HepG2 (cell line): ENCODE data around the gene EFS. TPM values are rescaled to one million over a fixed set of nuclear protein-coding genes. Genes with fewer than 3 reads are reported as not detected.

ENCODE experiments used
- ATRX ChIP-seq: sonication (generic); formaldehyde crosslinking; IDR thresholded peaks from 2 replicates; pipeline ENCODE4 v1.4.0; 2020; ENCODE audit warnings: missing genetic modification reagents, borderline replicate concordance
- ELF1 ChIP-seq: sonication (generic); formaldehyde crosslinking; IDR thresholded peaks from 2 replicates; pipeline ENCODE4 v1.4.0; 2020; ENCODE audit warnings: missing genetic modification reagents
- GATA4 ChIP-seq: sonication (generic); IDR thresholded peaks from 2 replicates; pipeline ENCODE4 v1.6.1; 2016; ENCODE audit warnings: antibody characterized with exemption, low read depth, borderline replicate concordance
- GATAD1 ChIP-seq: IDR thresholded peaks from 2 replicates; pipeline ENCODE4 v1.6.1; 2016; ENCODE audit warnings: missing genetic modification reagents, missing compliant biosample characterization
- MED13 ChIP-seq: sonication (generic); formaldehyde crosslinking; IDR thresholded peaks from 2 replicates; pipeline ENCODE4 v1.5.0; 2020; ENCODE audit warnings: missing genetic modification reagents
- MLLT10 ChIP-seq: sonication (generic); formaldehyde crosslinking; IDR thresholded peaks from 2 replicates; pipeline ENCODE4 v1.4.0; 2020; ENCODE audit warnings: missing genetic modification reagents
- SAFB2 ChIP-seq: sonication (generic); formaldehyde crosslinking; IDR thresholded peaks from 2 replicates; pipeline ENCODE4 v1.5.1; 2020; ENCODE audit warnings: missing genetic modification reagents, low read depth, mild to moderate bottlenecking, borderline replicate concordance
- SRSF1 ChIP-seq: fragments of 200-400 bp; formaldehyde crosslinking; optimal IDR thresholded peaks from 2 replicates; pipeline ENCODE3; 2017; ENCODE audit warnings: mild to moderate bottlenecking, low read depth, low read length, moderate library complexity
- ZBTB38 ChIP-seq: sonication (generic); formaldehyde crosslinking; IDR thresholded peaks from 2 replicates; pipeline ENCODE4 v1.5.1; 2020; ENCODE audit warnings: mild to moderate bottlenecking, missing genetic modification reagents
- ZNF564 ChIP-seq: sonication (generic); formaldehyde crosslinking; IDR thresholded peaks from 2 replicates; pipeline ENCODE4 v1.8.1; 2023; ENCODE audit warnings: mild to moderate bottlenecking, missing genetic modification reagents
- ZNF619 ChIP-seq: sonication (generic); formaldehyde crosslinking; IDR thresholded peaks from 2 replicates; pipeline ENCODE4 v1.4.0; 2020; ENCODE audit warnings: mild to moderate bottlenecking, missing genetic modification reagents
- polyA plus RNA-seq, 8 experiments: library from polyadenylated mRNA; depleted of rRNA in 3 of 8; stranded (reverse) in 7 of 8; unstranded in 1 of 8; fragments of >200 nt; fragmentation: Illumina TruSeq in 4 of 8; extraction: Trizol in 4 of 8; gene quantifications; 2 replicates each; pipeline versions ENCODE4 v1.2.1 to v1.2.3, GENCODE V29; 2011 to 2016; ENCODE audit warnings: low read depth in 4 of 8, missing spikeins in 1 of 8, mixed read lengths in 1 of 8; ENCODE audit not compliant: insufficient read depth in 1 of 8
- total RNA-seq, 5 experiments: library from RNA; depleted of rRNA; stranded (reverse); fragments of >200 nt; fragmentation: Illumina TruSeq; extraction: Trizol; gene quantifications; 2 replicates each; pipeline ENCODE4 v1.2.3, GENCODE V29; 2016; ENCODE audit warnings: low read depth in 1 of 5
- TF ChIP-seq, protein P1 (sequence below): sonication (generic); formaldehyde crosslinking; IDR thresholded peaks from 2 replicates; pipeline ENCODE4 v1.4.0; 2020; ENCODE audit warnings: mild to moderate bottlenecking, missing genetic modification reagents, borderline replicate concordance
- TF ChIP-seq, protein P2 (sequence below): sonication (generic); formaldehyde crosslinking; IDR thresholded peaks from 2 replicates; pipeline ENCODE4 v1.5.0; 2020; ENCODE audit warnings: mild to moderate bottlenecking, missing genetic modification reagents, borderline replicate concordance
- TF ChIP-seq, protein P3 (sequence below): sonication (generic); formaldehyde crosslinking; IDR thresholded peaks from 2 replicates; pipeline ENCODE4 v1.5.1; 2020; ENCODE audit warnings: missing genetic modification reagents, mild to moderate bottlenecking, borderline replicate concordance
- TF ChIP-seq, protein P4 (sequence below): IDR thresholded peaks from 2 replicates; pipeline ENCODE4 v1.6.1; 2016; ENCODE audit warnings: low read depth
- TF ChIP-seq, protein P5 (sequence below): sonication (generic); formaldehyde crosslinking; IDR thresholded peaks from 2 replicates; pipeline ENCODE4 v1.4.0; 2020; ENCODE audit warnings: missing genetic modification reagents, borderline replicate concordance
- TF ChIP-seq, protein P6 (sequence below): sonication (generic); formaldehyde crosslinking; IDR thresholded peaks from 2 replicates; pipeline ENCODE4 v1.8.0; 2022; ENCODE audit warnings: missing genetic modification reagents, low read depth, mild to moderate bottlenecking, borderline replicate concordance

Gene EFS
- total and polyA plus RNA-seq, 2 of the 13 experiments (the other 11 are each of a cell fraction or from before 2014, with no cell fraction given): not detected

DNA sequence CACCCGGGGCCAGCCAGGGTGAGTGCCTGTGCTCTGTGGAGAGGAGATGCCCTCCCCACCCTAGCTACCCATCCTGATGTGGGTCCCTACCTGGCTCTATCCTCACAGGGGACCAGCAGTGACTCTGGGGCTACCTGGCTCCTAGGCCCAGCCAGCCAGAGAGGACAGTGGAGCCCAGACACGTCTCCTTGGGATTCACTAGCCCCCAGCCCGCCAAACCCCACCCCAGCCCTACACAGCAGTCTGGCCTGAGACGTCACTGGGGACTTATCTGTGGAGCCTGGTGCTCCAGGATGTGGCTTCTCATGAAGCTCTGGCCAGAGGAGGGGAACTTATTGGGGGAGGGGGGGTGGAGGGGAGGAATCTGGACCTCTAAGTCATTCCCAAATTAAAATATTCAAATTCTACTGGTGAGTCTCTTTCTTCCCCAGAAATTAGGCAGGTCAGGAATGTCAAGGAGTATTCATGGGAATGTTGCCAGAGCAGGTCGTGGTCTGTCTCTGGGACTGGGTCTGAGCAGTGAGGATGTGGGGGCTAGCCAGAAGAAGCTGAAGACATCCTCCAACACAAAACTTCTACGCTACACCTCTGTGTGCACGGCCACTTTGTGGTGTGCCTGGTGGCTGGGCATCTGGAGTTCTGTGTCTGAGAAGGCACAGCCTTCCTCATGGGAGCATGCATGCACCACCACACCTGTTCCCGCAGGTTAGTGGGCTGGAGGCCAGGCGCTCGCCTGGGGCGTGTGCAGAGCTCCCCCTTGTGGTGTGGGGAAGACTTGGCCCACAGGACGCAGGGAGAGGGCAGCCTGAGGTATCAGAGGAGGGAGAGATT is 14.6 kb upstream of the EFS start (continued):
- TF ChIP-seq, protein P1, sequence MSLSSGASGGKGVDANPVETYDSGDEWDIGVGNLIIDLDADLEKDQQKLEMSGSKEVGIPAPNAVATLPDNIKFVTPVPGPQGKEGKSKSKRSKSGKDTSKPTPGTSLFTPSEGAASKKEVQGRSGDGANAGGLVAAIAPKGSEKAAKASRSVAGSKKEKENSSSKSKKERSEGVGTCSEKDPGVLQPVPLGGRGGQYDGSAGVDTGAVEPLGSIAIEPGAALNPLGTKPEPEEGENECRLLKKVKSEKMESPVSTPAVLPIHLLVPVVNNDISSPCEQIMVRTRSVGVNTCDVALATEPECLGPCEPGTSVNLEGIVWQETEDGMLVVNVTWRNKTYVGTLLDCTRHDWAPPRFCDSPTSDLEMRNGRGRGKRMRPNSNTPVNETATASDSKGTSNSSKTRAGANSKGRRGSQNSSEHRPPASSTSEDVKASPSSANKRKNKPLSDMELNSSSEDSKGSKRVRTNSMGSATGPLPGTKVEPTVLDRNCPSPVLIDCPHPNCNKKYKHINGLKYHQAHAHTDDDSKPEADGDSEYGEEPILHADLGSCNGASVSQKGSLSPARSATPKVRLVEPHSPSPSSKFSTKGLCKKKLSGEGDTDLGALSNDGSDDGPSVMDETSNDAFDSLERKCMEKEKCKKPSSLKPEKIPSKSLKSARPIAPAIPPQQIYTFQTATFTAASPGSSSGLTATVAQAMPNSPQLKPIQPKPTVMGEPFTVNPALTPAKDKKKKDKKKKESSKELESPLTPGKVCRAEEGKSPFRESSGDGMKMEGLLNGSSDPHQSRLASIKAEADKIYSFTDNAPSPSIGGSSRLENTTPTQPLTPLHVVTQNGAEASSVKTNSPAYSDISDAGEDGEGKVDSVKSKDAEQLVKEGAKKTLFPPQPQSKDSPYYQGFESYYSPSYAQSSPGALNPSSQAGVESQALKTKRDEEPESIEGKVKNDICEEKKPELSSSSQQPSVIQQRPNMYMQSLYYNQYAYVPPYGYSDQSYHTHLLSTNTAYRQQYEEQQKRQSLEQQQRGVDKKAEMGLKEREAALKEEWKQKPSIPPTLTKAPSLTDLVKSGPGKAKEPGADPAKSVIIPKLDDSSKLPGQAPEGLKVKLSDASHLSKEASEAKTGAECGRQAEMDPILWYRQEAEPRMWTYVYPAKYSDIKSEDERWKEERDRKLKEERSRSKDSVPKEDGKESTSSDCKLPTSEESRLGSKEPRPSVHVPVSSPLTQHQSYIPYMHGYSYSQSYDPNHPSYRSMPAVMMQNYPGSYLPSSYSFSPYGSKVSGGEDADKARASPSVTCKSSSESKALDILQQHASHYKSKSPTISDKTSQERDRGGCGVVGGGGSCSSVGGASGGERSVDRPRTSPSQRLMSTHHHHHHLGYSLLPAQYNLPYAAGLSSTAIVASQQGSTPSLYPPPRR: peak; percentile 14; the same call in 1 of the 2 replicates
- TF ChIP-seq ZNF619 (CRISPR knock-in tag) (peak; percentile 90), GATA4 (no peak), MLLT10 (CRISPR knock-in tag) (no peak), GATAD1 (CRISPR knock-in tag) (peak; percentile 70; the same call in 1 of the 2 replicates), ATRX (CRISPR knock-in tag) (no peak), ELF1 (peak; percentile 43; the same call in 1 of the 2 replicates), ZNF564 (no peak), SRSF1 (no peak), ZBTB38 (CRISPR knock-in tag) (no peak), MED13 (CRISPR knock-in tag) (no peak), SAFB2 (CRISPR knock-in tag) (no peak)
- TF ChIP-seq, protein P2, sequence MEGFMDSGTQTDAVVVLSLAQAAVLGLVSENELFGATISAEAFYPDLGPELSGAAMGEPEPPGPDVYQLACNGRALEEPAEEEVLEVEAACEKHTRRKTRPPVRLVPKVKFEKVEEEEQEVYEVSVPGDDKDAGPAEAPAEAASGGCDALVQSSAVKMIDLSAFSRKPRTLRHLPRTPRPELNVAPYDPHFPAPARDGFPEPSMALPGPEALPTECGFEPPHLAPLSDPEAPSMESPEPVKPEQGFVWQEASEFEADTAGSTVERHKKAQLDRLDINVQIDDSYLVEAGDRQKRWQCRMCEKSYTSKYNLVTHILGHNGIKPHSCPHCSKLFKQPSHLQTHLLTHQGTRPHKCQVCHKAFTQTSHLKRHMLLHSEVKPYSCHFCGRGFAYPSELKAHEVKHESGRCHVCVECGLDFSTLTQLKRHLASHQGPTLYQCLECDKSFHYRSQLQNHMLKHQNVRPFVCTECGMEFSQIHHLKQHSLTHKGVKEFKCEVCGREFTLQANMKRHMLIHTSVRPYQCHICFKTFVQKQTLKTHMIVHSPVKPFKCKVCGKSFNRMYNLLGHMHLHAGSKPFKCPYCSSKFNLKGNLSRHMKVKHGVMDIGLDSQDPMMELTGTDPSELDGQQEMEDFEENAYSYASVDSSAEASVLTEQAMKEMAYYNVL (CRISPR knock-in tag): no peak
- TF ChIP-seq, protein P3, sequence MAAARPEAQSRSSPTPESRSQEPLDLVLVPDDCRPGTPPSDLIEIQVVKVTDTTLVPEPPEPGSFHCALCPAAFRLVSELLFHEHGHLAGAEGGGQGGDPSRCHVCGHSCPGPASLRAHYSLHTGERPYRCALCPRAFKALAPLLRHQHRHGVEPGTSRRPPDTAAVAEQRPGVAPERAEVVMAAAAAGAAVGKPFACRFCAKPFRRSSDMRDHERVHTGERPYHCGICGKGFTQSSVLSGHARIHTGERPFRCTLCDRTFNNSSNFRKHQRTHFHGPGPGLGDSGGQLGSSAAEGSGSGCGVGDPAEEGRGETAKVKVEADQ (CRISPR knock-in tag): no peak
- TF ChIP-seq, protein P4, sequence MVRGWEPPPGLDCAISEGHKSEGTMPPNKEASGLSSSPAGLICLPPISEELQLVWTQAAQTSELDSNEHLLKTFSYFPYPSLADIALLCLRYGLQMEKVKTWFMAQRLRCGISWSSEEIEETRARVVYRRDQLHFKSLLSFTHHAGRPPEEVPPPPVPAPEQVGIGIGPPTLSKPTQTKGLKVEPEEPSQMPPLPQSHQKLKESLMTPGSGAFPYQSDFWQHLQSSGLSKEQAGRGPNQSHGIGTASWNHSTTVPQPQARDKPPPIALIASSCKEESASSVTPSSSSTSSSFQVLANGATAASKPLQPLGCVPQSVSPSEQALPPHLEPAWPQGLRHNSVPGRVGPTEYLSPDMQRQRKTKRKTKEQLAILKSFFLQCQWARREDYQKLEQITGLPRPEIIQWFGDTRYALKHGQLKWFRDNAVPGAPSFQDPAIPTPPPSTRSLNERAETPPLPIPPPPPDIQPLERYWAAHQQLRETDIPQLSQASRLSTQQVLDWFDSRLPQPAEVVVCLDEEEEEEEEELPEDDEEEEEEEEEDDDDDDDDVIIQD: 0 out of 2 replicates have a peak, but pooled peaks have one; percentile 50
- TF ChIP-seq, protein P5, sequence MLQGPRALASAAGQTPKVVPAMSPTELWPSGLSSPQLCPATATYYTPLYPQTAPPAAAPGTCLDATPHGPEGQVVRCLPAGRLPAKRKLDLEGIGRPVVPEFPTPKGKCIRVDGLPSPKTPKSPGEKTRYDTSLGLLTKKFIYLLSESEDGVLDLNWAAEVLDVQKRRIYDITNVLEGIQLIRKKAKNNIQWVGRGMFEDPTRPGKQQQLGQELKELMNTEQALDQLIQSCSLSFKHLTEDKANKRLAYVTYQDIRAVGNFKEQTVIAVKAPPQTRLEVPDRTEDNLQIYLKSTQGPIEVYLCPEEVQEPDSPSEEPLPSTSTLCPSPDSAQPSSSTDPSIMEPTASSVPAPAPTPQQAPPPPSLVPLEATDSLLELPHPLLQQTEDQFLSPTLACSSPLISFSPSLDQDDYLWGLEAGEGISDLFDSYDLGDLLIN (CRISPR knock-in tag): peak; percentile 79; the same call in 1 of the 2 replicates
- TF ChIP-seq, protein P6, sequence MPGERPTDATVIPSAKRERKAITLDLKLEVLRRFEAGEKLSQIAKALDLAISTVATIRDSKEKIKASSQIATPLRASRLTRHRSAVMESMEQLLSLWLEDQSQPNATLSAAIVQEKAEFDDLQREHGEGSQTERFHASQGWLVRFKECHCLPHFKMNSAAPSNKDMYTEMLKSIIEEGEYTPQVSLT (CRISPR knock-in tag): no peak; the same call in 1 of the 2 replicates
